NCI-H1092 (cell line): ENCODE measurements around the gene MVB12B.
A peak's percentile ranks its signal among the peaks of the same experiment; 100 is the strongest.

ENCODE experiments used
- DNase-seq: peaks from one replicate; lab custom pipeline; 2025; lab: John Stamatoyannopoulos, UW

Gene MVB12B

DNA sequence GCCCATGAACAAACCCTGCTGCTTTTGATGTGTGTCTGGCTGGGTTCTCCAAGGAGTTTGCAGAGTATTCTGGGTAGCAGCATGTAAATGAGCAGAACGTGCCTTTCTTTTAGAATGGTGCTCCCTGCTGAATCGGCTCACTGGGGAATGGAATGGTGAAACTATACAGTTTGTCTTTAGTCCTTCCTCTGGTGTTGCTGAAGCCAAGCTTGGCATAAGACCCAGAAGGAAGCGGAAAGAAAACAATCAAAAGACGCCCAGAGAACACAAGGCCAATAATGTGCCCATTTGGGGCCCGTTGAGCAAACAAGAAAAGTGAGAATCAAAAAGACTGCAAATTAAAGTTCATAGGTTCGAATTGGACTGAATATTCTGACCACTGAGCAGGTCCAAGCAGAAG lies 60.1 kb downstream of the MVB12B start:
- DNase-seq, result no peak

DNA sequence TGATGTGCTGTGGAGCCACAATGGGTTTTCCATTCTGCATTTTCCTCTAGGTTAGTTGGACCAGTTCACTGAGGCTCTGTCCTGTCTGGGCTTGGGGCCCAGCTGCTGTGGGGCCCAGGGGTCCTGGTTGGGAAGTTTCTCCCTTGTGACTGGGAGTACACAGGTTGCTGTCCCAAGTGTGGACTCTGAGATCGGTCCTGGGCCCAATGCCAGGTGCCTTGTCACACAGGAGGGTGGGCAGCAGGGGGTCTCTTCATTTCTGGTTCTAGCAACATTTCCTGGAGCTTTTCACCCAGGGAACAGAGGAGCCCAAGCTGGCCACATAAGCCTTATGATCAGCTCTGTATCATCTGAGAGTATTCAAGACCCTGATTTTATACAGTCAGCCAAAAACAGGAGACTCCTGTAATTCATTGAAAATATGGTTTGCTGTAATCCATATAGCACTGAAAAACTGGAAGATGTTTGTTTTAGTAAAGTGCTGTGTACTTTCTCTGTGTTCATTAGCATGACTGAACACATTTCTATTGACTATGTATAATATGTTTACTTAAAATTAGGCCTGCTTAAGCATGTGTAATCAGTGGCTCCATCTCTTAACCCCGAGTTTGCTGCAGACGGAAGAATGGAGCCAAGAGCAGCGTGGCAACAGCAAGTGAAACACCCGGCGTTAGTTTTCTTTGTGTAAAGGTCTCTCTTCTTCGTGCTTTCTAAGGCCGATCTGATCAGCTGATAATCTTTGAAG lies 62.5 kb downstream of the MVB12B start:
- DNase-seq, result no peak

DNA sequence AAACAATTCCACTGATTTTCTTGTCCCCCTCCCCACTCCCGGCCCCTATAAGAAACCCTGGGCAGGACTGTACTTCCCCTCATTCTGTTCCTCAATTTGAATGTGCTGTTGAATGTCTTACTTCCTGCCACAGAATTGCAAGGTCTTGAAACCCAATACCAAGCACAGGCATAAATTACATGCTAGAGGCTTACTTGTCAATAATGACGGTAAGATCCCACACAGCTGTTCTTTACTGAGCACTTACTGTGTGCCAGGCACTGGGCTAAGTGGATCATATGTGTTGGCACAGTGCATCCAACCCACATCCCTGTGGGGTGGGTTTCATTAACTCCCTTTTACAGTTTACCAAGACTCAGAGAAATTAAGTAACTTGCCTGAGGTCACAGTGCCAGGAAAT lies 63.4 kb downstream of the MVB12B start:
- no peak for DNase-seq

DNA sequence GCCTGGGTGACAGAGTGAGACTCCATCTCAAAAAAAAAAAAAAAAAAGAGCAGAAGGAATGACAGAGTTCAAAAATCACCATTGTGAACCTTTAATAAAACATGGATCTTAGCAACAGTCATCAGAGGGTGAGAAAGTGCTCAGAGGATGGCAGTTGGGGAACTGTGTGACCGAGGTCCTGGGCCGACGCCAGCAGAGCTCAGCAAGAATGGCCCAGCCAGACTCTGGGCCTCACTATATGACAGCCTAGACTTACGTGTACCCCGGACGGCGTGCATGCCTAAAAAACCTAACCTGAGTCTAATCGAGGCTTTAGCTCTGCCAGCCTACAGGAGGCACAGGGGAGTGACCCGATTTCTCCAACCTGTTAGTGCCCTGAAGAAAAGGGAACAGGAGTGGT lies 64.3 kb downstream of the MVB12B start:
- DNase-seq, result no peak

DNA sequence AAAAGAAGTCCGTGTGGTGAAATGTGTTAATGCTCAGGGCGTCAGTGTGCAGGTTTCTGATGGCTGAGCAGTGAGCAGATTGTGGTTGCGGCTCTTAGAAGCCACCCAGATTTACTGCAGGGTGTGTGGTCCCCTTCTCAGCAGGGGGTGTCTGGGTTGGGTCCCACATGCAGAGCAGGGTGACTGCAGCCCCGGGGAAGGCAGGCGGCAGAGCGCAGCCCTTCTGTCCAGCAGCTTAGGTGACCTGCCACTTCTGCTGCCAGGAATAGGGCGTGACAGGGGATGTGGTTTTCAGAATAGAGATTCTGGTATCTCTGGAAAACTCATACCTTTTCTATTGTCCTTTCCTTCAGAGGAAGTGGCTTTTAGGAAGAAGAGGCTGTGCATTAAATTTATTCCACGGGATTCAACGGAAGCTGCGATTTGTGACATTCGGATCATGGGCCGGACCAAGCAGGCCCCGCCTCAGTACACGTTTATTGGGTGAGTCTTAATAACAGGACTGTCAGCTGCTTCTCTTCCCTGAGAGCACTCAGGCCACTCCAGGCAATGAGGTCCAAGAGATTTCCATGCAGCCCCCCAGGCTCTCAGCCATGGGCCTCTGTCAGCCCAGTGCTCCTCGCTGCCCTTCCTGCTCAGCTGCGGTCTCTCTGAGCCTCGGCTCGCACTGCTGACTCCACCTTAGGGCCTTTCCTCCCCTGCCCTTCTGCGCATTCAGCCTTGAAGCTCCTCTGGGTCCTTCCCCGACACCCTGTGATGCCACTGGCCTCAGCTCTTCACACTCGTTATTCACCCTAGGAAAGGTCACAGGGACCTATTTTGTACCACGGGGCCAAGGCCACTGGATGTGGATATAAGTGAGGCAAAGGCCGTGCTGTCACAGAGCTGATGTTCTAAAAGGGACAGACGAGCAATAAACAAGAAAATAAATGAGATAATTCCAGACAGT lies 65.4 kb downstream of the MVB12B start:
- DNase-seq, result no peak

DNA sequence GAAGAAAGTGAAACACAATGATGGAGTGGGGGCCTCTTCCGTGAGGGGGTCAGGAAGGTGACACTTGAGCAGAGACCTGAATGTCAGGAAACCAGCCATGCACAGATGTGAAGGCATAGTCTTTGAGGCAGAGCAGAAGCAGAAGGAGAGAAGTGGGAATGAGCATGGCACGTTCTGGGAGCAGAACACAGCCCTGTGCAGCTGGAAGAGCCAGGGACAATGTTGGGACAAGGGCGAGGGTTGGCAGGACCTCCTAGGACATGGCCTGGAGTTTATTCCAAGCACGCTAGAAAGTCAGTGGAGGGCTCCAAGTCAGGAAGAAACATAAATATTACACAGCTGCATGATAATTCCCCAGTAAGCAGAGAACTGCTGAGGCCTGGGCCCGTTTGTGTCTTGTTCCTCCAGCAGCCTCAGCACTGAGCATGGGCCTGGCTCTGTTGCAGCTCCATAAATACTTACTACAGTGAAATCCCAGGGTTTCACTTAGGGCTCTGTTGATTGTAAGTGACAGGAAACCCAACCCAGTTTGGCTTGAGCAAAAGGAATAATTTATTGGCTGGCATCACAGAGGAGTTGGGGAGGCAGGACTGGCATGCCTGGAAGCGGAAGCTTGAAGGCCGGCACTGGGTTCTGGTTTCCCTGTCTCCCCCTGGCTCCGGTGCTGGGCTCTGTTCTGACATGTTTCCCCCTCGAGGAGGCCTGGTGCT lies 66.2 kb downstream of the MVB12B start:
- no peak for DNase-seq

DNA sequence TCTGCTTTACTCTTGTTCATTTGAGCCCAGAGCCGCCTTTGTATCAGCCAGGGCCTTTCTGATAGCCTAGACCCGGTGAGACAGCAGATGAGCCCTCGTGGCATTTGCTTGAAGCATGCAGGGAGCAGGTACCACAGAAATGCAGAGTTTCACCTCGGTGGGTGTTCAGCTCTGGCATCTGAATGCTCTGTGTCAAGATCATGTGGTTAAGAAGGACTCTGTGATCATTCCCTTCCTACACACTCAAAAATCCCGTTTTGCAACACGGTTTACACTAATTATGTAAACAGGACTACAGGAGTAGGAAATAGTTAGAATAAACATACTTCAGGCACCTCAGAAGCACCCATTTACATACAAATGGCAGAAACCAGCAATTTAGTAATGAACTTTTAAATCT lies 67.2 kb downstream of the MVB12B start:
- no peak for DNase-seq

DNA sequence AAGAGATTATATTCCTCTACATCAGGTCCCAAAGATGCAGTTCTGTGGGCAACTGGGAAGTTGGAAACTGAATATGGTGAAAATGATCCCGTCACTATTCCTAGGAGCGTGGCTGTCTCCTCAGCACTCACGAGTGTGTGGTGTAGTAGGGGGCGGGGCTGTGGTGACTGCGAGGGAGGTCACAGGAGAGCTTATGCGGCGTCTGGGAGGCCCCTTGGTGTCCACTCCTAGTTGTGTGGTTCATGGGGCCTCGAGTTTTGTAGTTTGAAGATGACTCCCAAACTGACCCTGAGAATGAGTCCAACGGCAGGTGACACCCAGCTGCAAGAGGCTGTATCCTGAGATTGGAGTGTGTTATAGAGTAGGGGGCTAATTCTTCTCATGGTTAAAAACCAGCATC lies 68.2 kb downstream of the MVB12B start:
- no peak for DNase-seq

DNA sequence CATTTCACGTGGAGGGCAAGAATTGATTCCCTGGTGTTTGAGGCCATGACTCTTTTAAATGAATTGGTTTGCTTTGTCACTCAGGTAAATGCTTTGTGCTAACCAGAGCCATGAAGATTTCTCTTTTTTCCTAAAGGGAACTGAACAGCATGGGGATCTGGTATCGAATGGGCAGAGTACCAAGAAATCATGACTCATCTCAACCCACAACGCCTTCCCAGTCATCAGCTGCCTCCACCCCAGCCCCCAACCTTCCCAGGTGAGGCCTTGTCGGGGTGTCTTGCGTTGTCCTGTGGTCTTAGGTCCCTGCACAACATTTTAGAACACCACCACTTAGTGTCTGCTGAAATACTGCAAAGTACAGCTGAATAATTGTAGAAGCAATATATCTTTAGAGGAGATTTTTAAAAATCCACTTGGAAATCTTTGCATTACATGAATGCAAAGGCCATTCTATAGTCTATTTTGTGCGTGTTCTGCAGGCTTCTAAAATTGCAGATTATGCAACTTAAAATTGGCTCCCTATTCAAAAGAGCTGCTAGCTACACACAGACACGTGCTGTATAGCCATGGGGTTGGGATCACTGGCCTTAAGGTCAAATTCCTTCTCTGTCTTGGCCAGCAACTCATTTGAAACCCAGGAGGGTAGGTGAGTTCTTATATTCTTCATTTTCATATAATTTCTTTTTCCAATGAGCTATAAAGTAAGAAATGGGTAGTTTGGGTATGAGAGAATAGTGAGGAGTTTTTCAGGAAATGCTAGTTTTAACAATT lies 69.0 kb downstream of the MVB12B start:
- no peak for DNase-seq

DNA sequence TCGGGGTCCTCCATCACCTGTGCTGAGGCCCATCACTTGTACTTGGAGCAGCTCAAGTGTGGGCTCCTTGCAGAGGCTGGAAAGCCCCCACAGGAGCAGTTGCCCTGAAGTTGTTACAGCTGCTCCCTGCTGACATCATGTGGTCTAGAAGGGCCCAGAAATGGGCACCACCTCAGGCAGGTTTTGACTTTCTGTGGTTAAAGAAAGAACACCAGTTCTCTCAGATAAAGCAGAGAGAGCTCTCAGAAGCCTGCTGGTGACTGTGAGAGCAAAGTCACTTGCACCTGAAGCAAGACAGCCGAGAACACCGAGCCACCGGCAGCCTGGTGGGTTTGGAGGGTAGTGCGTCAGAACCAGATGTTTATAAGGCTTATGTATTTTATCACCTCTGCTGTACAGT lies 70.4 kb downstream of the MVB12B start:
- no peak for DNase-seq

DNA sequence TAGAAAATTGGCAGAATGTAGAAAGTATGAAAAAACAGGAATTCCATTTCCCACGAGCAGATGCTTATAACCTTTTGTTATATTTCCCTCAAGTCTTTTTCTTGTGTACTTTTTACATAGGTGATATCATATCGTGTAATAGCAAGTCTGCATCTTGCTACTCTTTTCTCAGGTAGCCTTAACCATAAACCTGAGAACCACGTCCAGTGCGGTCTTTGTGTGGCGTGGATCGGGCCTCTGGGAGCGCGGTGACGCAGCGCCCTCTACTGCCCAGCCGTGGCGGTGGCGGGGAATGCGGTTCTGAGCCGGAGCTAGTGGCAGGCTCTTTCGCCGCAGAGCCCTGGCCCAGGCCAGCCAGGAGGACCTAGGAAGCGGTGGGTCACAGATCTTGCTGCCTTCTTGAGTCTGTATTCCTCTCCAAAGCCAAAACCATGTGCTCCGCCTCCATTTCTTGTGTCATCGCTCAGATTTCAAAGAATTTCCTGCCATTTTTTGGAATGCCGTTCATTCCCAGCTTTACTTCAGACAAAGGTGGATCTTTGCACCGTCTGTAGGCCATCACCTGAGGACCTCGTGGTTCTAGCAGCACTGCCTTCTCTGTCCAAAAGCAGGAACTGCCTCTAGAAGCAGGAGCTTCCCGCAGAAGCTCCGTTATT lies 71.9 kb downstream of the MVB12B start:
- peak; percentile 9 for DNase-seq

DNA sequence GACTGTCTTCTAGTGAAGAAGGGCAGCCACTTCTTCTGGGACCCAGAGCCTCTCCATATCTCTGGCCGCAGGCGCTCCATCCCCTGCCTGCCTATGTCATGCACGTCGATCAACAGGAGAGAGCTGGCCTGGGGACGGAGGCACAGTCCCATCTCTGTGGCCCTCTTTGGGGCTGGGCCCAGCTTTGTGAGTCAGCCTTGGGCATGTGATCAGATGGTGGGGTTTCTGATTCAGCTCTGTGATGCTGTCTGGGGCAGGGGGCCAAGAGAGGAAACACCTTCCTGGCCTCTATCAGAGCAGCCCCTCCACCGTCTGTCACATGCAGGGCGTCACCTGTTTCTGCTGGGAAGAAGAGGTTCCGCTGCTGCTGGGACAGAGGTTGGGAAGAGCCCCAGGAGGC lies 72.6 kb downstream of the MVB12B start:
- no peak for DNase-seq

DNA sequence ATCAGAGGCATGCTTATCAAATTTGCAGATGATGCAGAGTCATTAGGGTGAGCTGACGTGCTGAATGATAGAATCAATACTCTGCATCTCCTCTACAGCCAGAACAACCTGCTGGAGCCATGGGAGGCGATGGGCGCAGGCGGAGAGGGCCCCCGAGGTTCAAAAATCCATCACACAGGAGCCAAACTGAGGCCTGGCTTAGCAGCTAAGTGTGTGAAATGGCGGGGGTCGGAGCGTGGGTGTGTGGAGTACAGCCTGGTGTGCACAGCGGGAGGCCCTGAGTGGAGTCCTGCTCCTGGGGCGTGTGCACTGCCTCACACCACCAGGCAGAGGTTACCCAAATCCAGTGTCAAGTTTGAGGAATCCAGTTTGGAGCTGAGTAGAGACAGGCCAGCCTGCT lies 73.2 kb downstream of the MVB12B start:
- DNase-seq, result no peak

DNA sequence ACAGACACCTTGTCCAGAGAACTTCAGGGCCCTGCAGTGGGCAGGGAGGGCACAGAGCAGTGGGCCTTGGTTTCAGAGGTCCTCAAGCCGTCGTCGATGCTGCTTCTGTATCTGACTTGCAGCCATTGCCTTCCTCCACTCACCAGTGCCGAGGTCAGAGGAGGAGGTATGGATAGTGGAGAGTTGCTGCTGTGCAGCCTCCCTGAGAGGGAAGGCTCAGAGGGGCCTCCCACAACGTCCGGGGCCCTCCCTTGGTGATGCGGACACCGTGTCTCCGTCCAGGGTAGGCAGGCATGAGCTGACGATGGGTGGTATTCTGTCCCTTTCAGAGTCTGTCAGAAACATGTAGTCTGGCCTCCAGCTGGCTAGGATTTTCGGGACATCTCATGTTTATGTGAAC lies 73.9 kb downstream of the MVB12B start:
- DNase-seq, result no peak

DNA sequence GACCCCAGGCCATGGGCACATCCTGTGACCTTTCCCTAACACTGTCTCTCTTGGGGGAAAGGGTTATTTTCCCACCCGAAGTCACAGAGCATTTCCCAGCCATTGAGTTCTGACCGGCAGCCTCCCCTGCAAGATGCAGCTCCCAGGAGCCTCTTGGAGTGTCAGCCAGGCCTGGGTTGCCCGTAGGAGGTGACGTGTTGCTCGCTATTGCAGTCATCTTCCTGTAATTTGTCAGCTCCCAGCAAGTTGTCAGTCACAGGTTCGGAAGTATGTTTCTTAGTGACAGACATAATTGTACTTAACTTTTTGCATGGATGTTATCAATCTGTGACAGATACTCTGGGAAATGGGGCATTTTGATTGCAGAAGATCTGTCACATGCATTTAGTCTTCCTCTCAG lies 74.5 kb downstream of the MVB12B start:
- DNase-seq, result no peak

DNA sequence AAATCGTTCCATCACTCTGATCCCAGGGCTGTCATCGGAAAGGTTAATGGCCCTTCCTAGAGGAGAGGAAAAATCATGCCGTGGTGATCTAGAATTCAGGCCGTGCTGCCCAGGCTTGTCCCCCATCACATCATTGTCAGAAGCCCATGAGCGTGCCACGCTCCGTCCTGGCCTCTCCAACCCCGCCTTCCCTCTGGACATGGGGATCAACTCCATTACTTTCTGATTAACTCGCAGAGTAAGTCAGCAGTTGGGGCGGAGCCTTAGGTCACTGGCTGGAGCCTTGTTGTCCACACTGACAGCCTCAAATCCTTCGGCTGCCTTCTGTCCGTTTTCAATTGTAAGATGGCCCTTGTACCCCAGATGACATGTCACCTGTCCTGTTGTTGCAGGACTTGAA lies 75.0 kb downstream of the MVB12B start:
- DNase-seq, result no peak

DNA sequence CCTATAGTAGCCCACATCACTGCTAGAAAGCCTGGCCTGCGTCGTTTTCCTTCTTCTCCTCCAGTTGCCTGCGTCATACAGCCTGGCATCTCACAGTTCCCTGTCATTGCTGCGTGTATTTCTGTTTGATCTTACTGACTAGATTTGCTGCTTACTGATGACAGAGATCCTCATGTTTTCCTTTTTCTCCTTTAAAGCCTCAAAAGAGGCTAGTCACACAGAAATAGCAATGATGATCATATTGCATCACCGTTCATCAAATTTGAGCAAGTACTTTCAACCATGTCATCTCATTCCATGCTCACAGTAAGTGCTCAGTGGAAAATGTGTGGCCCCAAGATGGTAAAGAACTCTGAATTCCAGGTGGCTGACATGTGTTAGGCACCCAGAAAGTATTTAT lies 76.8 kb downstream of the MVB12B start:
- no peak for DNase-seq

DNA sequence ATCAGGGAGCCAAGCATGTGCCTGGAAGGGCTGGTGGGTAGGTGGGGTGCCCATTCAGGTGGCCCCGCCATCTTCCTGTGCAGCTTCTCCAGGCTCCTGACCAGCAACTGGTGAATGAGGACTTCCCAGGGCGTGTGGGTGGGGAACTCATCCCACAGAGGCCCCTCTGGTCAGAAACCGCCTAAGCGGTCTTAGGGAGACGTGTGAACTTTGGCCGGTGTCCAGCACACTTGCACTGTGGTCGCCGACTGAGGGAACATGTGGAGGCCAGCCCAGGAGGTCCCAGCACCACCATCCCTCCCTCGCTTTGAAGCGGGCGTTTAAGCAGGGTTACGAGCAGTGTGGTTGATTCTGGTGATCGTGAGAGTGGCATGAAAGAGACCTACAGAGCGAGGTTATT lies 77.8 kb downstream of the MVB12B start:
- no peak for DNase-seq

DNA sequence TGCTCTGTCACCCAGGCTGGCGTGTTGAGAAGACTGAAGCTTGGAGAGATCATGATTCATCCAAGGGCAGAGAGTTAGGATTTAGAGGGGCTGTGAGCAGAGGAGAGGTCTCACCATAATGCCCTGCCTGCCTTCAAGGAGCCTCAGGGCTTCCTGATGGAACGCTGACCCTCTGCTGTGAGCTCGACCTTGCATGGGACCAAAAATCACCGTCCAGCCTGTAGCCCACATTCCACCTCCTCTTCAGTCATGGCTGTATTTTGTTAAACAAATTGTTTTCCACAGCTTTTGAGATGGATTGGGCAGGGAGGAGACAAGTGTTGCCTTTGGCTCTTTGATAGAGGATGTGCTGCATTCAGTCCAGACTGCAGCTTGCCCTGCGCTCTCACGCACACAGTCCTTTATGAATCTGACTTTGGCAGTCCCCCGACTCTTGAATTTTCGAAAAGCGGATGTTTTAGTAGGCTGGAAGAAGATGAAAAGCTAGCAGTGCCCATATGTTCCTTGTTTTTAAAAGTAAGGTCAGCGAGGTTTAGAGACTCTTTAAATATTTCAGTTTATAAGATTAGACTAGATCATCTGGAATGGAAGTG lies 79.5 kb downstream of the MVB12B start:
- DNase-seq, result no peak

DNA sequence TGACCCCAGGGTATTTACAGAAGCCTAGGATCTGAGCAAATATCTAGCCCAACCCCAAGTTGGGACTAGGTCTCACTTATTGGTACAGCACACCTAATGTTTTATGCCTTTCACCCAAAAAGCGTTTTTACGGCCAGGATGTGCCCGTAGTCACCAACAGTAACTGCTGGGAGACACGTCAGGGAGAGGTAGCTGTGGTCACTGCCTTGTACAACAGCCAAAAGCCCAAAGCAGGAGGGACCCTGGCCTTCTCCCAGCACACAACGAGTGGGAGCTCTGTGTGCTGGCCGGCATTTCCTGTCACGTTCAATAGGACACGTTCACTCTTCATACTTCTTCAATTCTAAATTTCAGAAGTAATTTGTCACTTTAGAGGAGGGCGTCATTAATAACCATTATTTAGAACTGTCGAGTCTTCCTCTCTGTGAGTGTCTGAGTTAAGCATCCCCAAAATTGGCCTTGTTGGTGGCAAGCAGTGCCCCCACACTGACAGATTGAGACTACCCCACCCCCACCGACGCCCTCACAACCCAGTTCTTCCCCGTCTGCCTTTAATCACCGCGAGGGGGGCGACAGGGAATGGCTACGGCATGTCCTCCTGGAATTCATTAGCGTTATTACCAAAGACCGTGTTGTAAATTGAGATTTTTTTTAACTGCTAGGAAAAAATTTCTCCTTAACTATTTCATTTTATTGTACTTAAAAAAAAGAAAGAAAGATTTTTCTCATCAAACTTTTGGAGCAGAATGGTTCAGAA lies 80.7 kb downstream of the MVB12B start:
- no peak for DNase-seq
